GM21526 (cell line): ENCODE measurements around the gene ARHGAP45.
A peak's percentile ranks its signal among the peaks of the same experiment; 100 is the strongest.

Source experiments
- ATAC-seq: cut with Tn5 transposase; IDR thresholded peaks from one replicate; pipeline ENCODE4 v1.9.1; 2021; ENCODE audit warnings: moderate library complexity; ENCODE audit not compliant: unreplicated experiment, low FRiP score

The ARHGAP45 gene

DNA sequence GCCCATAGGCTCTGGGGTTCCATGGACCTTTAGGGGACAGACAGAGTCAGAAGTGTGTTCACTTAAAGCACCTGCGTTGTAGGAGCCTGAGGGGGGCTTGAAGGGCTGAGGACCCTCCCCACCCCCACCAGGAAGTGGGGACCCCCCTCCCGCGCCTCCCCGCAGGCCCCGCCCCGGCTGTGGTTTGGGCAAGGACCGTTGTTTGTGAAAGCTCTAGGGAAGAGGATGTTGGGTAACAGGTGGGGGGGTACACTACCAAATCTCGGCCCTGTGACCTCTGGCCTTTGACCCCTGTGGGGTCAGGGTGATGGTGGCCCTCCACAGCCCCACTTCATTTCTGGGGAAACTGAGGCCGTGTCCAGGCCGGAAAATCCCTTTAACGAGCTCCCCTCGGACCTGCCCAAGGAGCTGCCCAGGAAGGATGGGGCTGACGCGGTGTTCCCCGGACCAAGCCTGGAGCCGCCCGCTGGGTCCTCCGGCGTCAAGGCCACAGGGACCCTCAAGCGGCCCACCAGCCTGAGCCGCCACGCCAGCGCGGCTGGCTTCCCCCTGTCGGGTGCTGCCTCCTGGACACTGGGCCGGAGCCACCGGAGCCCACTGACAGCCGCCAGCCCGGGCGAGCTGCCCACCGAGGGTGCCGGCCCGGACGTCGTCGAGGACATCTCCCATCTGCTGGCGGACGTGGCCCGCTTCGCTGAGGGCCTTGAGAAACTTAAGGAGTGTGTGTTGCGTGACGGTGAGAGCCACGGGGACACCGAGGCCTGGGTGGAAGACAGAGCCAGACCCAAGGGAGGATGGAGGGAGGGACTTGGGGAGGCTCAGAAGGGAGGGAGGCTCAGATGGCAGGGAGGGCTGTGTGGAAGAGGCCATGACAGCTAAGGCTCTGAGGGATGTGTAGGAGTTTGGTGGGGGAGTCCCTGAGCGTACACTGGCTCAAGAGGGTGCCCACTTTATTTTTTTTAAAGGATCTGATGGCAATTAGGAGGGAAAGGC lies 1.3 kb downstream of the ARHGAP45 start:
- no peak for ATAC-seq

DNA sequence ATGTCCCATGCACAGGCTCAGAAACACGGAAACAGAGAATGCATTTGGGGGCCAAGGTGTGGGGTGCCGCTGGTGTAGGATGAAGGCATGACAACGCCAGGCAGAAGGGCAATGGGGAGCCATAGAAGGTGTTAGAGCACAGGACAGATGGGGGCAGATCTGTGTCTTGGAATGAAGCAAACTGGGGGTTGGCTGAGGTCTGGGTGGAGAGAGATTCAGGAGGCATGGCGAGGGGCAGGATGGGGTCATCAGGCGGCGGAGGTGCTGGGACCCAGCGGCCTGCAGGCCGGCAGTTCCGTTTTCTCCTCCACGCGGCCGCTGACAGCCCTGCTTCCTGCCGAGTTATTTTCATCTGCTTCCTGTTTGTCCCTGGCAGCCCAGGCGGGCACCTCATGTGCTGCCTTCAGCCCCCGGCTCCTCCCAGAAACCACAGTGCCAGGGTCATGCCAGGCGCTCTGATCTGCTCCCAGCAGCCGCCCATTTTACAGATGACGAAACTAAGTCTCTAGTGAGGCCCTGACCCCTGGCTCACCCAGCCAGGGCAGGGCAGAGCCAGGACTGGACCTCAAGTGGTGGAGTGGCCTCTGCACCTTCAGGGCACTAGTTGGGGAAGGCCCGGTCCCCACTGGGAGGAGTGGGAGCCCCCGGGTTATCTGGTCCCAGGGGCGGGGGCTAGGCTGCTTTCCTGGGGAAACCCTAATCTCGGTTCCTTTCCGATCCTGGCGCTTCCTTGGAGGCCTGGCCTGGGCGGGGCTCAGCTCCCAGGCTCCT lies 2.2 kb downstream of the ARHGAP45 start:
- no peak for ATAC-seq

DNA sequence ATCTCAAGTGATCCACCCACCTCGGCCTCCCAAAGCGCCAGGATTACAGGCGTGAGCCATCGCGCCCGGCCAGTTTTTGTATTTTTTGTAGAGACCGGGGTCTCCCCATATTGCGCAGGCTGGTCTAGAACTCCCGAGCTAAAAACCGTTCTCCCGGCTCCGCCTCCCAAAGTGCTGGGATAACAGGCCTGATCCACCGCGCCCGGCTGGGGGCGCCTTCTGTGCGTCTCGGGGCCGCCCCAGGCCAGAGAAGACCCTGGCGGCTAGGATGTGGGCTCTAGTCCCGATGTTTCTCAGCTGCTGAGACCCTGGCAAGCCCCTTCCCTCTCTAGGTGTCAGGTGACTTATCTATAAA lies 3.6 kb downstream of the ARHGAP45 start:
- ATAC-seq: no peak

DNA sequence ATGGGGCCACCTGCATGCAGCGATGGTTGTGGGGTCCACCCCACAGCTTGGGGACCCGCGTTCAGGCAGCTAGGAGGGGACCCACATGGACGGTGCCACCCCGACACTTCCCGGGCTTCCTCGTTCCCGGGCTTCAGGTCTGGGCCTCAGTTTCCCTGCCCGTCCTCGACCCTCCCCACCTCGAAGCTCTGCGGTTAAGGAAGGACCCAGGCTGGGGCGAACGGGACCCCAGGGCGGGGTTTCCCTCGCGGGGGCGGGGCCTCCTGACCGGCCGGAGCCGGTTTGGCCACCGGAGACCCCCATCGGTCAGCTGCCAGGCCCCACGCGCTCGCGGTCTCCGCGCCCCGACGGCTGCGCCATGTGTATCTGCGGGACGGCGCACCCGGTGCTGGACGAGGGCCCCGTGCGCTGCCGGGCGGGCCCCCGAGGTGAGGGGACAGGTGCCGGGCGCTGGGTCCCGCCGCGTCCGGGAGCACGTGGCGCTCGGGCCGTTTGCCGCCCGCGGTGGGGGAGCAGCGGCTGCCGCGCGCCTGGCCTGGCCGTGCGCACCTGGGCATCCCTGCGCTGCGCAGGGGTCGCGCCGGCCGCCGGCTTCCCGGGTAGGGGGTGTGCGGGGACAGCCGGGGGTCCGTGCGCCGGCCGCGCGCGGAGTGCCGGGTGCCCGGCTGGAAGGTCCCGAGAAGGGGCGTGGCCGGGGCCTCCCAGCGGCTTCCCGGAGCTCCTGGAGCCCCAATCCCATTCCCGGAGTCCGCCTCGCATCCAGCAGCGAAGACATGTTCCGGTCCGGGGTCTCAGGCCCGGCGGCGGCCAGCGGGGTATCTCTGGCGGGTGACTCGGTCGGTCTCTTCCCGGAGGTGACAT lies 4.2 kb downstream of the ARHGAP45 start:
- ATAC-seq: no peak

DNA sequence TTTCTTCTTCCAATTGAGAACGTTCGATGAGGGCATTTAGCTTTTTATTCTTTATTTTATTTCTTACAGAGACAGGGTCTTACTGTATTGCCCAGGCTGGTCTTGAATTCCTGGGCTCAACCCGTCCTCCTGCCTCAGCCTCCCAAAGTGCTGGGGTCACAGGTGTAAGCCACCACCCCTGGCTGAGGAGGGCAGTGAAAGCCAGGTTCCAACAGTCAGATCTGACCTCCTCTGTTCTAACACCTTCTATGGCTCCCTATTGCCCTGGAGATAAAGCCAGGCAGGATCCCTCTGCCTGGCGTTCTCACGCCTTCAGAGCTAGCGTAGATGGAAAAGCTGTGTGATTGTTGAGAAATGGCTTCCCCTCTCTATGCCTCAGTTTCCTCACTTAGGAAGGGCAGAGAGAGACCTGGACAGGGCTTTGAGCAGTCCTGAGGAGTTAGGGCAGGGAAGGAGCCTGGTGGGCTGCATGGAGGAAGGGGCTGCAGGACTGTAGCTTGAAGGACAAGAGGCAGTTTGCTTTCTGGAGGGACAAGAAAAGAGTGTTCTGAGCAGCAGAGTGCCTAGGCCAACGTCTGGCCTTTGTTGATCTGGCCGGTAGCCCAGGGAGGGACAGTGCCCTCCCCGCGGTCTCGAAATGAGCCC lies 5.5 kb downstream of the ARHGAP45 start:
- ATAC-seq: no peak

DNA sequence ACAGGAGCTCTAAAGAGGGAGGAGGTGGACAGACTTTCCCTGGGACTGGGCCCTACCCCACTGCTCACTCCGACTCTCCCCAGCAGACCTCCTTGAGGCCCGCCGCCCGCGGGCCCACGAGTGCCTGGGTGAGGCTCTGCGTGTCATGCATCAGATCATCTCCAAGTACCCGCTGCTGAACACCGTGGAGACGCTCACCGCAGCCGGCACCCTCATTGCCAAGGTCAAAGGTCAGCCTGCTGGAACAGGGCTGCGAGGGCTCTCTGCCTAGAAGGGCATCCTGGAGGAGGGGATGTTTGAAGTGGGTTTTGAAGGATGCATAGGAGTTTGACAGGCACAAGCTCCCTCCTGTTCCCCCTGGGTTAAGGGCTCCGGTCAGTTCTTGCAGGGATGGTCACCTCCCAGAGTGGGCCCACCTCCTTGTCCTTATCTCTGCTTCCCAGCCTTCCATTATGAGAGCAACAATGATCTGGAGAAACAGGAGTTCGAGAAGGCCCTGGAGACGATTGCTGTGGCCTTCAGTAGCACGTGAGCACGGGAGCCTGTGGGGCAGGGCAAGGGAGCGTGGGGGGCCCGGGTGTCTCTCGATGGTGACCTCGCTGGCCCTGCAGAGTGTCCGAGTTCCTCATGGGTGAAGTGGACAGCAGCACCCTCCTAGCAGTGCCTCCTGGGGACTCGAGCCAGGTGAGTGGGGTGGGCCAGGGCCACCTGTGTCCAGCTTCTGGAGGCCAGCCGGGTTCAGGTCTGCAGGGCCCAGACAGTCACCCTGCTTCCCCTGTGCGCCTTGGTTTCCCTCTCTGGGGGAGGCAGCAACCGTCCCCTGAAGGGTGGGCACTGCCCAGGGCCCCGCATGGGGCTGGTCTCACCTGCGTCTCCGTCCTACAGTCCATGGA lies 6.3 kb downstream of the ARHGAP45 start:
- ATAC-seq: no peak

DNA sequence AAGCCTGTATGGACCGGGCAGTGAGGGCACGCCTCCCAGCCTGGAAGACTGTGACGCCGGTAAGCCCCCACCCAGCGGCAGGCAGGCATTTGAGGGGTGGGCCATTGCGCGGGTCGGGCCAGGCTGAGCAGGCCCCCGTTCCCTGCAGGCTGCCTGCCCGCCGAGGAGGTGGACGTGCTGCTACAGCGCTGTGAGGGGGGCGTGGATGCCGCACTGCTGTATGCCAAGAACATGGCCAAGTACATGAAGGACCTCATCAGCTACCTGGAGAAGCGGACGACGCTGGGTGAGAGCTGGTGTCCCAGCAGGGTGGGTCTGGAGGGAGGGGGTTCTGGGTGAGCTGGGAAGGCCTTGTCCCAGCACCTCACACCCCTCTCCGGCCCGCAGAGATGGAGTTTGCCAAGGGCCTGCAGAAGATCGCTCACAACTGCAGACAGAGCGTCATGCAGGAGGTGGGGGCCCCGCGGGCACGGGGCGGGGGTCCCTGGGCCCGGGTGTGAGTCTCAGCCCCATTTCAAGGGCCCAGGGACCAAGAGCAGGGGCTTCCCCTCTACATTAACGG lies 7.1 kb downstream of the ARHGAP45 start:
- ATAC-seq: no peak

DNA sequence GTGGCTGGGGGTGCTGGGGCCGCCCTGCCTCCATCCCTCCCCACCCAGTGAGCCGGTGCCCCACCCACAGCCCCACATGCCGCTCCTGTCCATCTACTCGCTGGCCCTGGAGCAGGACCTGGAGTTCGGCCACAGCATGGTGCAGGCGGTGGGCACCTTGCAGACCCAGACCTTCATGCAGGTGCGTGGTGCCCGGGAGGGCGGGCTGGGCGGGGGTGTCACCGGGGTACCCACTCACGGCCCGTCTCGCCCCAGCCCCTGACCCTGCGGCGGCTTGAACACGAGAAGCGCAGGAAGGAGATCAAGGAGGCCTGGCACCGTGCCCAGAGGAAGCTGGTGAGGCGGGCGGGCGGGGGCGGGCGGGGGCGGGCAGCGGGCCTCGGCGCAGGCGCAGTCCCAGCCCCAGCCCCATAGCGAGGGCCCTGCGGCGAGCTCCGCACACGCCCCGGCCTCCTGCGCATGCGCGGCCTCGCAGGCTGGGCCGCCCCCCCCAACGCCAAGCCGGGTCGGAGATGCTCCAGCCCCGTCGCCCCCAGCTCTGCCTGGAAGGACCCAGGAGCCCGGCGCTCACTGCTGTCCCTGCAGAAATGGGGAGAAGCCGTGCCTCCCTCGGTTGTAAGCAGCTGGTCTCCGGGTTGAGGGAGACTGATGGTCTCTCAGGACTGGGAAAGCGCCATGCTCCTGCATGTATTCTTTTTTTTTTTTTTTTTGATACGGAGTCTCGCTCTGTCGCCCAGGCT lies 7.7 kb downstream of the ARHGAP45 start:
- ATAC-seq: no peak

DNA sequence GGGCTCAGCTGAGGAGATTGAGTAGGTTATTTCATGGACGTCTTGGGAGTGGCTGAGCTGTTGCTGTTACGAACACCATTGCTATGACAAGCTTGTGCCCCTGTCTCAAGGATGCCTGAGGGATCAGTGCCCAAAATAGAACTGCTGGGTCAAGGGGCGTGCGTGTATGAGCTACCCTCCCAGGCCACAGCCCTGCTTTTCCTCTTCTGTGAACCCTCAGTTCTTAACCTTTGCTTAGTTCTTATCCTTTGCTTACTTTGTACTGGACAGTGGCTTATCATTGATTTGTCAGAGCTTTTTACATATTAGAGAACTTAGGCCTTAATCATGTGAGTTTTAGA lies 9.0 kb downstream of the ARHGAP45 start:
- no peak for ATAC-seq

DNA sequence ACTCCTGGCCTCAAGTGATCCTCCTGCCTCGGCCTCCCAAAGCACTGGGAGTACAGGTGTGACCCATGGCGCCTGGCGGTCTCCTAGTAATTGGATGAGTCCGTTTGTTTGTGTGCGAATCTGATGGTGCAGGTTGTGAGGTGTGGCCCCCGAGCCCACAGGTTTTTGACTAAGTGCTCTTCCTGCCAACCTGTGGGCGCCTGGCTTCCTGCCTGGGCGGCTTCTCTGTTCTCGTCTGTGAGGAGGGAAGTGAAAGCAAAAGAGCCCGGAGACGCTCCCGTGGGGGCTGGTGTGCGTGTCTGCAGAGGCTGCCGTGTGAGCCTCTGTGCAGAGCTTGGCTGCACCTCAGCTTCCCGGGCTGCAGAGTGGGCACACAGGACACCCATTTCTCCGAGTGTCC lies 10.0 kb downstream of the ARHGAP45 start:
- ATAC-seq: peak; percentile 49

DNA sequence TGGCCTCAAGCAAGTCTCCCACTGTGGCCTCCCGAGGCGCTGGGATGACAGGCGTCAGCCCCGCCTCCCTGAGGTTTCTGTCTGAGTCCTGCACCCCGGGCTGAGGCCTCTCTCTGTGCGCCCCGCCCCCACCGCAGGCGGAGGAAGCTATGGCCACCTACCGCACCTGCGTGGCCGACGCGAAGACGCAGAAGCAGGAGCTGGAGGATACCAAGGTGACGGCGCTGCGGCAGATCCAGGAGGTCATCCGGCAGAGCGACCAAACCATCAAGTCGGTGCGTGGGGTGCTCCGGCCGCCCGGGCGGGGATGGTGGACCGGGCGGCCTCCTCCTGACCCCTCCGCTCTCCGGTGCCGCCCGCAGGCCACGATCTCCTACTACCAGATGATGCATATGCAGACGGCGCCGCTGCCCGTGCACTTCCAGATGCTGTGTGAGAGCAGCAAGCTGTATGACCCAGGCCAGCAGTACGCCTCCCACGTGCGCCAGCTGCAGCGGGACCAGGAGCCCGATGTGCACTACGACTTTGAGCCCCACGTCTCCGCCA lies 12.7 kb downstream of the ARHGAP45 start:
- ATAC-seq: no peak

DNA sequence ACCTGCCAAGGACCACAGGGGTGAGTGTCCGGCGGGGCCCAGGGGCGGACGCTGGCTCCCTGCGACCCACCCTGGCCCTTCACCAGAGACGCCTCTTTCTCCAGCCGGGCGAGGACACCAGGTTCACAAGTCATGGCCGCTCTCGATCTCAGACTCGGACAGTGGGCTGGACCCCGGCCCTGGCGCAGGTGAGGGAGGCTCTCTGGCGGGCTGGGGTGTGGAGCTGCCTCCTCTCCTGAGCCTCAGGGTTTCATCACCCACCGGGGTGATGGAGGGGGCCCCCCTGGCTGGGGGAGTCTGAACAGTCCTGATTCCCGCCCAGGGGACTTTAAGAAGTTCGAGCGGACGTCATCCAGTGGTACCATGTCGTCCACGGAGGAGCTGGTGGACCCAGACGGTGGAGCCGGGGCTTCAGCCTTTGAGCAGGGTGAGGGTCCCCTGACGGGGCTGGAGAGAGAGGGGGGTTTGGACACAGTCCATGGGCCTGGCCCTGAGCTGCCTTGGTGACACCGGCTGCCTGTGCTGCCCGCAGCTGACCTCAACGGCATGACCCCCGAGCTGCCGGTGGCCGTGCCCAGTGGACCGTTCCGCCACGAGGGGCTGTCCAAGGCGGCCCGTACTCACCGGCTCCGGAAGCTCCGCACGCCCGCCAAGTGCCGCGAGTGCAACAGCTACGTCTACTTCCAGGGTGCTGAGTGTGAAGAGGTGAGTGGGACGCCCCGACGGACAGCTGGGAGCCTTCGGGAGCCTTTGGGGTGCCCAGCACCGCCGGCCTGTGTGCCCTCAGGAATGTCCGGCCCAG lies 13.6 kb downstream of the ARHGAP45 start:
- no peak for ATAC-seq

DNA sequence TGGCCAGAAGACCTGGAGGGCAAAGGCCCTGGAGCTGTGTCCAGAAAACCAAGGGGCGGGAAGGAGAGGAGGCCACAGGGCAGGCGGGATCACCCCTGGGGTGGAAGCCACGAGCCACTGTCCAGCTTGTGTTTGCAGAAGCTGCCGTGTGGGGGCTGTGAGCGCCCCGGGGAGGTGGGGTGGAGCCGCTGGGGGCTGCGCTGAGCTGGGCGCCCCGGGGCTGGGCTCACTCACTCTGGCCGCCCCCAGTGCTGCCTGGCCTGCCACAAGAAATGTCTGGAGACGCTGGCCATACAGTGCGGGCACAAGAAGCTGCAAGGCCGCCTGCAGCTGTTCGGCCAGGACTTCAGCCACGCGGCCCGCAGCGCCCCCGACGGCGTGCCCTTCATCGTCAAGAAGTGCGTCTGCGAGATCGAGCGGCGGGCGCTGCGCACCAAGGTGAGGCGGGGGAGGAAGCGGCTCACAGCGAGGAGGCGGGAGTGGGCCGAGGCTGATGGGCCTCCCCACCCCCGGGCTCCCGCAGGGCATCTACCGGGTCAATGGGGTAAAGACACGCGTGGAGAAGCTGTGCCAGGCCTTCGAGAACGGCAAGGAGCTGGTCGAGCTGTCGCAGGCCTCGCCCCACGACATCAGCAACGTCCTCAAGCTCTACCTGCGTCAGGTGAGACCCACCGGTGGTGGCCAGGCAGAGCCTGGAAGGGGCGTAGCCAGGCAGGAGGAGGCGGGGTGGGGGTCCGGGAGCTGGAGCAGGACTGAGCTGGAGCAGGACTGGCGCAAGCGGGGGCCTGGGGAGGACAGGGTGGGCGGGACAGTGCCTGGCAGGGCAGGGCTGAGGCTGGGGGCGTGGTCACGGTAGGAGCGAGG lies 14.6 kb downstream of the ARHGAP45 start:
- no peak for ATAC-seq

DNA sequence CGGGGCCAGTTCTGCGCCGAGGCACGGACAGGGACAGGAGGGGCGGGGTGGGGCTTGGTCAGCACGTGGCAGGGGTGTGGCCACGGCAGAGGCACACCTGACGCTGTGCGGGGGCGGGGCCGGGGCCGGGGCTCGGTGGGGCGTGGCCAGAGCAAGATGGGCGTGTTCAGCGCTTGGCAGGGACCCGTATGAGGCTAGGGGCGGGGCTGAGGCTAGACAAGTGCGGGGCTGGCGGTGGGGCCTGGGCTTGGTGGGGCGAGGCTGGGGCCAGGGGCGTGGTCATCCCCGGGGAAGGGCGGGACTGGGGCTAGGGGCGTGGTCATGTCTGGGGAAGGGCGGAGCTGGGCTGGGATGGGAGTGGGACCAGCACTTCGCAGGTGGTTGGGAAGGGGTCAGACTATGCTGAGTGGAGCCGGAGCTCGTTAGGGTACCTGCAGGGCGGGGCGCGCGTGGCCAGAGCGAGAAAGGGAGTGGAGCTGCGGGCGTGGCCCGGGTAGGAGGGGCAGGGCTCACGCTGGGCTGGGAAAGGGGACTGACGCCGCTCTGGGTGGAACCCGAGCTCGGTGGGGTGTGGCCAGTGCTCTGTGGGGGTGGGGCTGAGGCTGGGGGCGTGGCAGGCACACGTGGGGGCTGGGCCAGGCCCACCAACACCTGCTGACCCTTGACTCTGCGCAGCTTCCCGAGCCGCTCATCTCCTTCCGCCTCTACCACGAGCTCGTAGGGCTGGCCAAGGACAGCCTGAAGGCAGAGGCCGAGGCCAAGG lies 15.4 kb downstream of the ARHGAP45 start:
- no peak for ATAC-seq

DNA sequence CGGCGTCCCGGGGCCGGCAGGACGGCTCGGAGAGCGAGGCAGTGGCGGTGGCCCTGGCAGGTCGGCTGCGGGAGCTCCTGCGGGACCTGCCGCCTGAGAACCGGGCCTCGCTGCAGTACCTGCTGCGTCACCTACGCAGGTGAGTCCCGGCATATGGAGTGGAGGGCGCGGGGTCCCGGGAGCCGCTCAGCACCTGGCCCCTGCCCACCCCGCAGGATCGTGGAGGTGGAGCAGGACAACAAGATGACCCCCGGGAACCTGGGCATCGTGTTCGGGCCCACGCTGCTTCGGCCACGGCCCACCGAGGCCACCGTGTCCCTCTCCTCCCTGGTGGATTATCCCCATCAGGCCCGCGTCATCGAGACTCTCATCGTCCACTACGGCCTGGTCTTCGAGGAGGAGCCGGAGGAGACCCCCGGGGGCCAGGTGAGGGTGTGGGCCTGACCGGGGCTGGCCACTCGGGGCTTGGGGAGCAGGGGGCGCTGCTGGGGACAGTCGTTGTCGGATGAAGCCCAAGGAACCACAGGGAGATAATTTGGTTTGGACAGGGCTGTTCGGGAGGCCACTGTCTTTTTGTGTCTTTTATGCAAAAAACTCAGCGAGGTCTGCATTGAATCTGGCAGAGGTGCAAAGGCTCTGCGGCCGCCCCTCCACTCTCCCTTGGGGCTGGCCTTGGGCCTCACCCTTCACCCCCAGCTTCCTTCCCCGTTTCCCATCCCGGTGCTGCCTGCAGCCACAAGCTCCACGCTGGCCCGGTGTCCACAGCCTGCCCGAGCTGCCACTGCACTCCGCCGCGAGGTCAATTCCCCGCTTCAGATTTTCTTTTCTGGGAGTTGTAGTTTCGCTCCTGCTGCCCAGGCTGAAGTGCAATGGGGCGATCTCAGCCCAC lies 16.2 kb downstream of the ARHGAP45 start:
- ATAC-seq: no peak
